Measurements from ENCODE around the gene TAF15. TPM values are rescaled to one million over a fixed set of nuclear protein-coding genes. Genes with fewer than 3 reads are reported as not detected.

TAF15 gene
- total RNA-seq, 1 donor from 2014 or later: 53.8 TPM

DNA sequence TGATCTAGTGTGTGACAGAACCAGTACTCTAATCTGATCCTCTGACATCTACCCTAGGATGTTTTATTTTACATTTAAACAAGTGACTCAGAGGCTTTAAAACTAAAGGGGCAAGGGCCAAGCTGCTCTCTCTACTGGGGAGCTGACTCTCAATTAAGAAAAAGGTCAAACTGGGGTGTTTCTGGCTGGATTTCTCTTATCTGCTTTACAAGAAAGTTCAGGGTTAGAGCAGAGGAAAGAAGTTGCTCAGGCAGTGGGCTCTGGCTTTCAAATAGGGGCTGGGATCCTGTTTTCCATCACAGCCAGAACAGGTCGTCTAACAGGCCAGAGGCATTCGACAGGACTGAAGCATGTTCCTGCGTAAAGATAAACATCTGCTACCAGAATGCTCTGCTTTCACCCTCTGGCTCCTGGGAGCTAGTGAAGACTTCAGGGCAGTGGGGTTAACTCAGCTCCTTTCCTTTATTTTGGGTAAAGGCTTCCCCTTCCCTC, 22.3 kb upstream of the TAF15 start:
- H3K27ac ChIP-seq (ENCODE audit: low read depth, low read length): no peak overlapping the region
- no peaks in the 10 kb centered on the region for H3K36me3 ChIP-seq (ENCODE audit: control insufficient read depth in 3 of 3, insufficient read depth in 3 of 3, low read length in 3 of 3)
- H3K4me3 ChIP-seq (ENCODE audit: low read length in 3 of 3): no peak overlapping the region

DNA sequence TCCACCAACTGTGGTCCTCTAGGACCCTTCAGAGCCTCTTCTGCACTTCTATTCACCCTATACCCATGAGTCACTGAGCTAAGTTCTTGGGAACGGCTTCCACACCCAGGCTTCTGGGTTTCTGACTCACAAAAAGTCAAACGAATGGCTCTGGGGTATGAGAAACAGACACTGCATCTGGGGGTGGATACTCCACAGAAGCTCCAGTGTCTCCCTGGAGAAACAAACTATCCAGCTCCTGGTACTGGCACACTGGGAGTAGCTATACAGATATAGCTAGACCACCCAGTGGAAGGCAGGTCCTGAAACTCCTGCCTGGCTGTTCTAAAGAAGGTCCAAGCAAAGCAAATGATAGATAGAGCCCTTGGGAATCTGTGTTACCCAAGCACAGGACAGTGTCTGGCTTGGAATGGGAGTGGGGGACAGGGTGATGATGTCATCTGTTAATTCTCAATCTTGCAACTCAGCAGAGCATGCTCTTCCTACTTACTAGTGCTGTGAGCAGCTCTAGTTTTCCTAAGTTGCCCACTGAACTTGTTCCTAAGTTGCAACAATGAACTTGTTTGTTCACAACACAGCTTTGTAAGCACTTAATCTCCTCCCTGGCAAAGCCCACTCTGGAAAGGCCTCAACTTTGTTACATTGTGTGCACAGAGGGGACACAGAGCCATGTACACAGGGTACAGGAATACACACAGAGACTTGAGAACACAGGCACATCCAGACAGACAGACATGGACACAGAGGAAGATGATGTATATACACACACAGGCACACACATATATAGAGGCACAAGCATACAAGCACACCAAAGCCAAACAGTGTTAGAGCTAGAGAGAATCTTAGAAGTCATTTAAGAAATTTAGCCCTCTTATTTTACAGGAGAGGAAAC, 20.6 kb upstream of the TAF15 start:
- peaks cover 9 to 15% (median 10%) of the 10 kb centered on the region in 3 donors for H3K27me3 ChIP-seq (ENCODE audit: control insufficient read depth in 3 of 3, insufficient read depth in 3 of 3, low read length in 3 of 3)
- H3K36me3 ChIP-seq (ENCODE audit: control insufficient read depth in 3 of 3, insufficient read depth in 3 of 3, low read length in 3 of 3): no peaks in the 10 kb centered on the region
- no peak overlapping the region for H3K4me3 ChIP-seq (ENCODE audit: low read length in 3 of 3)
- H3K4me1 ChIP-seq (ENCODE audit: control insufficient read depth in 3 of 3, insufficient read depth in 3 of 3, low read length in 3 of 3): peaks cover 3 to 7% (median 5%) of the 10 kb centered on the region in 3 donors
- H3K27ac ChIP-seq (ENCODE audit: low read depth, low read length): no peak overlapping the region
- H3K9ac ChIP-seq (ENCODE audit: low read depth in 1 of 3, low read length in 3 of 3): no peak overlapping the region
- H3K9me3 ChIP-seq (ENCODE audit: control insufficient read depth in 3 of 3, low read length in 3 of 3): no peaks in the 10 kb centered on the region

More for the DNA sequence above, 22.3 kb upstream of the TAF15 start:
- Histone ChIP-seq H3K4me1 (ENCODE audit: control insufficient read depth in 3 of 3, insufficient read depth in 3 of 3, low read length in 3 of 3) (peaks cover 6 to 10% (median 9%) of the 10 kb centered on the region in 3 donors), H3K27me3 (ENCODE audit: control insufficient read depth in 3 of 3, insufficient read depth in 3 of 3, low read length in 3 of 3) (peaks cover 5 to 13% (median 5%) of the 10 kb centered on the region in 3 donors), H3K9ac (ENCODE audit: low read depth in 1 of 3, low read length in 3 of 3) (no peak overlapping the region), H3K9me3 (ENCODE audit: control insufficient read depth in 3 of 3, low read length in 3 of 3) (no peaks in the 10 kb centered on the region)

DNA sequence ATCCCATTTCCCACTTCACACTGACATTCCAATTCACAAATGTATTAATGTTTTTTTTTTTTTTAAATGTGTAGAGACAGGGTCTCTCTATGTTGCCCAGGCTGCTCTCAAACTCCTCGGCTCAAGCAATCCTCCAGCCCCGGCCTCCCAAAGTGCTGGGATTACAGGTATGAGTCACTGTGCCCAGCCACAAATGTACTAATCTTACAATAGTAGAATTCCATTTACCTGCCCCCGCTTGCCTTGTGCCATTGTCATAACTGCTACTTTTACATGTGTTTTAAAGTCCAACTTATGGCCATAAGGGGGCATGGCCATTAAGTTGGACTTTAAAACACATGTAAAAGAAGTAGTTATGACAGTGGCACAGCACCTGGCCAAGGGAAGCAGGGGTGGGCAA, 18.4 kb upstream of the TAF15 start:
- Histone ChIP-seq H3K27me3 (ENCODE audit: control insufficient read depth in 3 of 3, insufficient read depth in 3 of 3, low read length in 3 of 3) (peaks cover 15 to 27% (median 24%) of the 10 kb centered on the region in 3 donors), H3K27ac (ENCODE audit: low read depth, low read length) (no peak overlapping the region), H3K36me3 (ENCODE audit: control insufficient read depth in 3 of 3, insufficient read depth in 3 of 3, low read length in 3 of 3) (no peaks in the 10 kb centered on the region), H3K9ac (ENCODE audit: low read depth in 1 of 3, low read length in 3 of 3) (no peak overlapping the region), H3K9me3 (ENCODE audit: control insufficient read depth in 3 of 3, low read length in 3 of 3) (no peaks in the 10 kb centered on the region), H3K4me3 (ENCODE audit: low read length in 3 of 3) (no peak overlapping the region), H3K4me1 (ENCODE audit: control insufficient read depth in 3 of 3, insufficient read depth in 3 of 3, low read length in 3 of 3) (peaks cover 4 to 13% (median 11%) of the 10 kb centered on the region in 3 donors)

- H3K4me3 ChIP-seq (ENCODE audit: low read length in 3 of 3): no peak overlapping the region
Observed at GRCh38 chr17:35791681-35792350, 17.5 kb upstream of the TAF15 start.

DNA sequence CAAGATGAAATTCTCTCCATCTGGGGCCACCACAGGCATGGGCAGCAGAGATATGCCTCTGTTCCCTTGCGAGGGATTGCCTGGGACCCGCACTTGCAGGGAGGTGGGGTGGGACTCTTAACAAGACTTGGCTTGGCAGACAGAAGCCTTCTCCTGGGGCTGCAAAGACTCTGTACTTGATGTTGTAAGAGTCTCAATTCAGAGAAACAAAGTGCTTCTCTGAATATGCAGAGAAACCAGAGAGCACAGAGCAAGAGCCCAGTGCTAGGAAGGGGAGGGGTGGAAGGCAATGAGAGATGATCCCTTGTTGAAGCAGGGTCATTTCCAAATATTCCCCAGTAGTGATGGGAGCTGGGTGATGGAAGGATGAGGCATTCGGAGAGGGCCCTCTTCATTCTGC, 16.0 kb upstream of the TAF15 start:
- no peaks in the 10 kb centered on the region for H3K9me3 ChIP-seq (ENCODE audit: control insufficient read depth in 3 of 3, low read length in 3 of 3)
- H3K4me1 ChIP-seq (ENCODE audit: control insufficient read depth in 3 of 3, insufficient read depth in 3 of 3, low read length in 3 of 3): peaks cover 6 to 14% (median 13%) of the 10 kb centered on the region in 3 donors
- H3K4me3 ChIP-seq (ENCODE audit: low read length in 3 of 3): no peak overlapping the region
- H3K27me3 ChIP-seq (ENCODE audit: control insufficient read depth in 3 of 3, insufficient read depth in 3 of 3, low read length in 3 of 3): peaks cover 26 to 50% (median 29%) of the 10 kb centered on the region in 3 donors
- H3K36me3 ChIP-seq (ENCODE audit: control insufficient read depth in 3 of 3, insufficient read depth in 3 of 3, low read length in 3 of 3): no peaks in the 10 kb centered on the region
- H3K27ac ChIP-seq (ENCODE audit: low read depth, low read length): no peak overlapping the region
- peak overlapping the region in 1 of 3 donors; percentile 16 for H3K9ac ChIP-seq (ENCODE audit: low read depth in 1 of 3, low read length in 3 of 3)

More at GRCh38 chr17:35791681-35792350, 17.5 kb upstream of the TAF15 start:
- H3K4me1 ChIP-seq (ENCODE audit: control insufficient read depth in 3 of 3, insufficient read depth in 3 of 3, low read length in 3 of 3): peaks cover 6 to 14% (median 13%) of the 10 kb centered on the region in 3 donors
- peaks cover 24 to 36% (median 29%) of the 10 kb centered on the region in 3 donors for H3K27me3 ChIP-seq (ENCODE audit: control insufficient read depth in 3 of 3, insufficient read depth in 3 of 3, low read length in 3 of 3)
- H3K36me3 ChIP-seq (ENCODE audit: control insufficient read depth in 3 of 3, insufficient read depth in 3 of 3, low read length in 3 of 3): no peaks in the 10 kb centered on the region
- no peak overlapping the region for H3K9ac ChIP-seq (ENCODE audit: low read depth in 1 of 3, low read length in 3 of 3)
- no peaks in the 10 kb centered on the region for H3K9me3 ChIP-seq (ENCODE audit: control insufficient read depth in 3 of 3, low read length in 3 of 3)
- H3K27ac ChIP-seq (ENCODE audit: low read depth, low read length): no peak overlapping the region

GRCh38 chr17:35795007-35795870, 14.0 kb upstream of the TAF15 start, which contains the start of gene MMP28:
Gene MMP28, minus strand, starts transcription at chr17:35795641. Its CDS starts 264 bp downstream, at chr17:35795377.
- H3K4me1 ChIP-seq (ENCODE audit: control insufficient read depth in 3 of 3, insufficient read depth in 3 of 3, low read length in 3 of 3): peaks cover 11 to 20% (median 17%) of the 10 kb centered on the region in 3 donors
- peaks cover 26 to 51% (median 26%) of the 10 kb centered on the region in 3 donors for H3K27me3 ChIP-seq (ENCODE audit: control insufficient read depth in 3 of 3, insufficient read depth in 3 of 3, low read length in 3 of 3)
- no peak within 1 kb of the TSS for H3K27ac ChIP-seq (ENCODE audit: low read depth, low read length)
- no peaks in the 10 kb centered on the region for H3K9me3 ChIP-seq (ENCODE audit: control insufficient read depth in 3 of 3, low read length in 3 of 3)
- peak within 1 kb of the TSS; percentile 54 to 73 (median 67) for H3K4me3 ChIP-seq (ENCODE audit: low read length in 3 of 3)
- no peaks in the 10 kb centered on the region for H3K36me3 ChIP-seq (ENCODE audit: control insufficient read depth in 3 of 3, insufficient read depth in 3 of 3, low read length in 3 of 3)
- peak within 1 kb of the TSS in 2 of 3 donors; percentile 3 to 50 for H3K9ac ChIP-seq (ENCODE audit: low read depth in 1 of 3, low read length in 3 of 3)

GRCh38 chr17:35795871-35796265, 13.4 kb upstream of the TAF15 start:
- H3K4me3 ChIP-seq (ENCODE audit: low read length in 3 of 3): peak overlapping the region; percentile 50 to 73 (median 67)
- H3K9me3 ChIP-seq (ENCODE audit: control insufficient read depth in 3 of 3, low read length in 3 of 3): no peaks in the 10 kb centered on the region
- peak overlapping the region in 1 of 3 donors; percentile 50 for H3K9ac ChIP-seq (ENCODE audit: low read depth in 1 of 3, low read length in 3 of 3)
- no peak overlapping the region for H3K27ac ChIP-seq (ENCODE audit: low read depth, low read length)
- H3K36me3 ChIP-seq (ENCODE audit: control insufficient read depth in 3 of 3, insufficient read depth in 3 of 3, low read length in 3 of 3): no peaks in the 10 kb centered on the region
- H3K27me3 ChIP-seq (ENCODE audit: control insufficient read depth in 3 of 3, insufficient read depth in 3 of 3, low read length in 3 of 3): peaks cover 26 to 51% (median 26%) of the 10 kb centered on the region in 3 donors
- peaks cover 11 to 24% (median 17%) of the 10 kb centered on the region in 3 donors for H3K4me1 ChIP-seq (ENCODE audit: control insufficient read depth in 3 of 3, insufficient read depth in 3 of 3, low read length in 3 of 3)

DNA sequence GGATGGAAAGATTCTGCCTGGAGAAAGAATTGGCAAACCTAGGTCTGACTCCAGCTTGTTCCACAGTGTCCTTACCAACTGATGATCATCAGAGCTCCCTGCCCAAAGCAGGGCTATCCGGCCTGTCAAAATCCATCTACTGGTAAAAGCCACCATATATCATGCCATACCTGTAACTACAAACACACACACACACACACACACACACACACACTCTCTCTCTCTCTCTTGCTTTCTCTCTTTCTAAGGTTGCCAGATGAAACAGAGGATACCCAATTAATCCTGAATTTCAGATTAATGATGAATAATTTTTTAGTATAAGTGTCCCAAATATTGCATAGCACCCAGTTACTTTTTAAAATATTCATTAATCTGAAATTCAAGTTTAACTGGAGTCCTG, 12.3 kb upstream of the TAF15 start:
- Histone ChIP-seq H3K4me3 (ENCODE audit: low read length in 3 of 3) (no peak overlapping the region), H3K36me3 (ENCODE audit: control insufficient read depth in 3 of 3, insufficient read depth in 3 of 3, low read length in 3 of 3) (no peaks in the 10 kb centered on the region), H3K9ac (ENCODE audit: low read depth in 1 of 3, low read length in 3 of 3) (no peak overlapping the region), H3K9me3 (ENCODE audit: control insufficient read depth in 3 of 3, low read length in 3 of 3) (no peaks in the 10 kb centered on the region), H3K4me1 (ENCODE audit: control insufficient read depth in 3 of 3, insufficient read depth in 3 of 3, low read length in 3 of 3) (peaks cover 14 to 26% (median 17%) of the 10 kb centered on the region in 3 donors), H3K27ac (ENCODE audit: low read depth, low read length) (no peak overlapping the region), H3K27me3 (ENCODE audit: control insufficient read depth in 3 of 3, insufficient read depth in 3 of 3, low read length in 3 of 3) (peaks cover 26 to 53% (median 26%) of the 10 kb centered on the region in 3 donors)

DNA sequence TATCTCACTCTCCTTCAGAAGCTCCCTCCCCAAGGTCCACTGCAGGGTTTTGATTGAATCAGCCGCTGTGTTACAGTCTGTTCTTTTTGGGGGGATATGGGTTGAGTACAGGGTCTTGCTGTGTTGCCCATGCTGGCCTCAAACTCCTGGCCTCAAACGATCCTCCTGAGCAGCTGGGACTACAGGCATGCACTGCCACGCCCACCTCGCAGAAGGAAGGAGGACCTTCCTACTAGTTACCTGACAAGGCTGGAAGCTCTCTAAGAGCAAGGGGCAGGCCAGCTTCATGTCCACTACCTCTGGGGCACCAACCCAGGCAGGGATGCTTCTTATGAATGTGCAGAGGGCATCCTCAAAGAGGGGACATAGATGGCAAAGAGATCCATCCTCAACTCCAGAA, 11.9 kb upstream of the TAF15 start:
- no peaks in the 10 kb centered on the region for H3K9me3 ChIP-seq (ENCODE audit: control insufficient read depth in 3 of 3, low read length in 3 of 3)
- peaks cover 23 to 51% (median 26%) of the 10 kb centered on the region in 3 donors for H3K27me3 ChIP-seq (ENCODE audit: control insufficient read depth in 3 of 3, insufficient read depth in 3 of 3, low read length in 3 of 3)
- H3K4me1 ChIP-seq (ENCODE audit: control insufficient read depth in 3 of 3, insufficient read depth in 3 of 3, low read length in 3 of 3): peaks cover 14 to 26% (median 17%) of the 10 kb centered on the region in 3 donors
- H3K4me3 ChIP-seq (ENCODE audit: low read length in 3 of 3): no peak overlapping the region
- H3K36me3 ChIP-seq (ENCODE audit: control insufficient read depth in 3 of 3, insufficient read depth in 3 of 3, low read length in 3 of 3): no peaks in the 10 kb centered on the region
- no peak overlapping the region for H3K9ac ChIP-seq (ENCODE audit: low read depth in 1 of 3, low read length in 3 of 3)
- no peak overlapping the region for H3K27ac ChIP-seq (ENCODE audit: low read depth, low read length)
